Ovary (tissue), 9 donors: ENCODE data around the gene KRT24. TPM values are rescaled to one million over a fixed set of nuclear protein-coding genes. Genes with fewer than 3 reads are reported as not detected.

Experiments
- DNase-seq, 5 donors: peaks; one replicate each; pipeline ENCODE4 v3.0.0-alpha.2; 2019 to 2020
- H3K27ac ChIP-seq, 2 donors: fragments of 200-600 bp; one replicate each; pipeline versions ENCODE4 v1.5.1 to v1.8.0; 2019 to 2022
- H3K27me3 ChIP-seq: fragments of 200-600 bp; one replicate; pipeline ENCODE4 v1.8.0; 2022
- H3K36me3 ChIP-seq: fragments of 200-600 bp; sonication (generic); one replicate; pipeline ENCODE4 v1.5.1; 2019
- H3K4me1 ChIP-seq: one replicate; pipeline ENCODE4 v1.8.1; 2013; ENCODE audit warnings: mild to moderate bottlenecking, moderate library complexity; ENCODE audit not compliant: insufficient read depth
- H3K4me3 ChIP-seq: fragments of 200-600 bp; sonication (generic); one replicate; pipeline ENCODE4 v1.5.1; 2017
- H3K9me3 ChIP-seq, 2 donors: fragments of 200-600 bp in 1 of 2; sonication (generic) in 1 of 2; one replicate each; pipeline versions ENCODE4 v1.5.1 to v1.8.1; 2013 to 2019; ENCODE audit warnings: mild to moderate bottlenecking in 1 of 2, moderate library complexity in 1 of 2
- CTCF ChIP-seq, 3 donors: fragments of 450-650 bp in 2 of 3; fragments of 200-600 bp in 1 of 3; IDR thresholded peaks; one replicate each; pipeline versions ENCODE4 v1.5.1 to v1.8.0; 2016 to 2022; ENCODE audit warnings: antibody characterized with exemption in 3 of 3, mild to moderate bottlenecking in 1 of 3
- EP300 ChIP-seq: sonication (generic); formaldehyde crosslinking; IDR thresholded peaks from one replicate; pipeline ENCODE4 v1.6.1; 2017; ENCODE audit warnings: antibody characterized with exemption
- POLR2A ChIP-seq: fragments of 450-650 bp; IDR thresholded peaks from one replicate; pipeline ENCODE4 v1.6.1; 2017; ENCODE audit warnings: antibody characterized with exemption, mild to moderate bottlenecking, moderate library complexity
- WGBS, 3 donors: extraction: QIAGEN DNeasy Blood & Tissue Kit in 1 of 3; methylation state at CpG; one replicate each; pipeline versions ENCODE4 v1.1.5 to v1.1.7; 2013 to 2017; 5-methylcytosine and 5-hydroxymethylcytosine counted together
- intact Hi-C, 4 donors: fragments of 100-400 bp; cut with DNase I; formaldehyde crosslinking; loops; one replicate each; pipeline versions ENCODE4 v1.11.0 to v1.15.1; 2022 to 2023
- polyA plus RNA-seq, 2 donors: library from polyadenylated mRNA; stranded (reverse); fragments of 200-250 nt in 1 of 2; fragments of 350-450 nt in 1 of 2; fragmentation: Illumina TruSeq in 1 of 2; extraction: RNeasy Lipid Tissue Mini Kit (QIAGEN cat#74804) in 1 of 2; gene quantifications; one replicate each; pipeline ENCODE4 v1.2.3, GENCODE V29; 2013 to 2014
- total RNA-seq, 7 donors: library from RNA; depleted of rRNA in 2 of 7; stranded (reverse); fragments of >200 nt in 2 of 7; fragmentation: NEBNext Ultra II Directional in 3 of 7; extraction: Animal tissue kit (Norgen Biotek cat#: 25700) in 3 of 7; gene quantifications; one replicate each; pipeline versions ENCODE4 v1.1.0 to v1.2.4, GENCODE V29; 2016 to 2023
- donor health status: DM: no; HTN: no; CAD: no; lungs with moderate emphysema.
- donor health status: DM: no; HTN: no; CAD: no.
- donor health status: Bipolar disorder and iron deficiency.
- donor health status: DM: yes; HTN: yes; CAD: no.
- donor health status: DM: no; HTN: no; CAD: no.
- donor health status: DM: yes; HTN: yes; CAD: no.

Gene KRT24
- total and polyA plus RNA-seq, 9 donors, result not detected

DNA sequence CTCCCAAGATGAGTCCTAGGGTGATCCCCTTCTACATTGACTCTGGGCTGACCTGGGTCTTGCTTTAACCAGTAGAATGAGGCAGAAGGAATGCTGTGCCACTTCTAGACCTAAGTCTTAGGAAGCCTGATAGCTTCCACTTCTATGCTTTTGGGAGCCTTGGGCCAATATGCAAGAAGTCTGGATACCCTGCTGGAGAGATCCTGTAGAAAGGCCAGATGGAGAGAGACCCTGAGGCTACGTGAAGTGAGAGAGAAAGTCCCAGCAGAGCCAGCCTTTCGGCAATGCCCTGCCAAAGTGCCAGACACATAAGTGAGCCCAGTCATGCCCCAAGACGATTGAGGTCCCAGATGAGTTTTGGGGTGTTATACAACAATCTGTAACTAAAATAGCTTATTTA is 40.3 kb downstream of the KRT24 start:
- no peak overlapping the region for H3K27ac ChIP-seq
- no peak for DNase-seq
- no peaks in the 10 kb centered on the region for H3K9me3 ChIP-seq
- intact Hi-C loops, result no loop called here
- H3K4me1 ChIP-seq, result no peaks in the 10 kb centered on the region
- no peak overlapping the region for H3K4me3 ChIP-seq
- WGBS, 3 donors, result 81 to 85% (median 84%) methylated on average over 3 of the region's 3 CpGs
- no peaks in the 10 kb centered on the region for H3K27me3 ChIP-seq
- TF ChIP-seq POLR2A (no peak), CTCF (IDR thresholded peaks at IDR 0.05) (no peak), EP300 (no peak)
- H3K36me3 ChIP-seq, result no peaks in the 10 kb centered on the region

DNA sequence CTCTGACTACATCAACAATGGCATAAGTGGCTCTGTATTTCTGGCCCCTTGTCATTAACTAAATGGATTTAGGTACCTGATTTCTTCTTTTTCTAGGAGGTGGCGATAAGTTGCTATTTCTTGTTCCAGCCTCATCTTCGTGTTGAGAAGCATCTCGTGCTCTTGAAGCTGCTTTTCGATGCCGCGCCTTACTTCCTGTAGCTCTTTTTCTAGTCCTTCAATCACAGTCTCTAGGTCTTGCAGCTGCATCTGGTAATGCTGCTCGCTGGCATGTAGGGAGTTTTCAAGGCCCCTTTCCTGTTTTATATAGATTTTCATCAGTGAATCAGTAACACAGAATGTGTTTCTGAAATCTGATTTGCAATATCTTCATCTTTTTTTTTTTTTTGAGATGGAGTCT is 43.6 kb downstream of the KRT24 start:
- H3K4me3 ChIP-seq, result no peak overlapping the region
- H3K4me1 ChIP-seq, result no peaks in the 10 kb centered on the region
- intact Hi-C loops, result no loop called here
- H3K27me3 ChIP-seq, result no peaks in the 10 kb centered on the region
- WGBS, 3 donors, result 85 to 90% (median 86%) methylated on average over 7 of the region's 7 CpGs
- DNase-seq, result no peak
- TF ChIP-seq POLR2A (no peak), EP300 (no peak), CTCF (IDR thresholded peaks at IDR 0.05) (no peak)
- H3K9me3 ChIP-seq, result no peaks in the 10 kb centered on the region
- H3K36me3 ChIP-seq, result no peaks in the 10 kb centered on the region
- H3K27ac ChIP-seq, result no peak overlapping the region

- no peak overlapping the region for H3K27ac ChIP-seq
- no peak for DNase-seq
- no peak overlapping the region for H3K4me3 ChIP-seq
- H3K4me1 ChIP-seq, result no peaks in the 10 kb centered on the region
- H3K27me3 ChIP-seq, result no peaks in the 10 kb centered on the region
- H3K9me3 ChIP-seq, result no peaks in the 10 kb centered on the region
- intact Hi-C loops, result no loop called here
- TF ChIP-seq EP300 (no peak), CTCF (IDR thresholded peaks at IDR 0.05) (no peak), POLR2A (no peak)
- no peaks in the 10 kb centered on the region for H3K36me3 ChIP-seq
Observed at GRCh38 chr17:40658396-40658795, 45.2 kb downstream of the KRT24 start.

GRCh38 chr17:40651939-40652338 is 51.6 kb downstream of the KRT24 start:
- intact Hi-C loops, result no loop called here
- TF ChIP-seq EP300 (no peak), POLR2A (no peak), CTCF (IDR thresholded peaks at IDR 0.05) (no peak)
- Histone ChIP-seq H3K27me3 (no peaks in the 10 kb centered on the region), H3K4me3 (no peak overlapping the region), H3K9me3 (no peaks in the 10 kb centered on the region), H3K27ac (no peak overlapping the region), H3K36me3 (no peaks in the 10 kb centered on the region), H3K4me1 (peaks cover 4% of the 10 kb centered on the region)
- WGBS, 3 donors, result 27 to 43% (median 27%) methylated on average over 5 of the region's 5 CpGs
- no peak for DNase-seq
